Measurements from ENCODE around the gene CCR7.

The CCR7 gene

GRCh38 chr17:40532520-40533253 is 32.6 kb downstream of the CCR7 start:
- DNase-seq = no peak

DNA sequence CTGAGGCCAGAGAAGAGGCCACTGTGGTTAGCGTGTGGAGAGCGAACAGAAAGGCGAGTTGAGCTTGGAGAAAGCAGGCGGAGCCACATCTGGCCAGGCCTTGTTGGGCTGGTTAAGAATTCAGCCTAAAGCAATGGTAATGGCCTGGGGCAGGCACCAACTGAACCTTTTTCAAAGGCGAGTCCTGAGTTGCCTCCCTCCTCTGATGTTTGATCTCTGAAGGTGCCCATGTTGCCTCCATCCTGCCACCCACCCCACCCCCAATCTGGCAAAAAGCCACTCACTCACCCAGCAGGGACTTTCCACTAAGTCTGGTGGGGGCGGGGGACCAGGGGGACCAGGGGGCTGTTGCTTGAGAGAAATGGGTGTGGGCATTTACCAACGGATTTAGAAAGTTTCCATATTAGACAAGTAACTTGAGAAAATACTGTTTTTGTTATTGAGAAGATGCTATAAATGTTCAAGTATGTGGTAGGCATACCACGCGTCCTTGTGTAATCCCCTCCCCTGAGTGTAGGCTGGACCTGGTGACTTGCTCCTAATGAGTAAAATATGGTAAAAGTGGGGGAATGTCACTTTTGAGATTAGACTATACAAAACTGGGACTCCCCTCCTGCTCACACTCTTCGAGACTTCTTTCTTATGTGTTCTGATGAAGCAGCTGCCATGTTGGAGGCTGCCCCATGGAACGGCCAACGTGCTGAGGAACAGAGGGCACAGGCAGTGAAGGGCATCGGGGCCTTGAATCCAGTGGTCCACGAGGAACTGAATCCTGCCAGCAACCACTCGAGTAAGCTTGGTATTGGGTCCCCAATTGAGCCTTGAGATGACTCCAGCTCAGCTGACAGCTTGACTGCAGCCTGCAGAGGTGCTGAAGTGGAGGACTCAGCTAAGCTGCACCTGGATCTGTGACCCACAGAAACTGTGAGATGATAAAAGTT is 34.0 kb downstream of the CCR7 start:
- no peak for DNase-seq

GRCh38 chr17:40530531-40530994 is 34.7 kb downstream of the CCR7 start:
- no peak for DNase-seq

DNA sequence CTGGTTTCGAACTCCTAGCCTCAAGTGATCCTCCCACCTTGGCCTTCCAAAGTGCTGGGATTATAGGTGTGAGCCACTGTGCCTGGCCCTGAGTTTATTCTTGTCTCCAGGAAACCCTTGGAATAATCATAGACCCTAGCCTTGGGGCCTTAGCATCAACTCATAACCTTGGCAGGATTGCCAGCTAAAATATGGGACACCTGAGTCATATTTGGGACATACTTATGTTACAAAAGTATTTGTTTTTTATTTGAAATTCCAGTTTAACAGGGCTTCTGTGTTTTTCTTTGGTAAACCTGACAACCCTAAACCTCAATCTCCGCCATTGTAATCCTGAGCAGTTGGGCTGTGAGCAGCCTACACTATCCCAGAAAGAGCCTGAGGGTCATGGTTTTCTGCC is 35.3 kb downstream of the CCR7 start:
- no peak for DNase-seq

DNA sequence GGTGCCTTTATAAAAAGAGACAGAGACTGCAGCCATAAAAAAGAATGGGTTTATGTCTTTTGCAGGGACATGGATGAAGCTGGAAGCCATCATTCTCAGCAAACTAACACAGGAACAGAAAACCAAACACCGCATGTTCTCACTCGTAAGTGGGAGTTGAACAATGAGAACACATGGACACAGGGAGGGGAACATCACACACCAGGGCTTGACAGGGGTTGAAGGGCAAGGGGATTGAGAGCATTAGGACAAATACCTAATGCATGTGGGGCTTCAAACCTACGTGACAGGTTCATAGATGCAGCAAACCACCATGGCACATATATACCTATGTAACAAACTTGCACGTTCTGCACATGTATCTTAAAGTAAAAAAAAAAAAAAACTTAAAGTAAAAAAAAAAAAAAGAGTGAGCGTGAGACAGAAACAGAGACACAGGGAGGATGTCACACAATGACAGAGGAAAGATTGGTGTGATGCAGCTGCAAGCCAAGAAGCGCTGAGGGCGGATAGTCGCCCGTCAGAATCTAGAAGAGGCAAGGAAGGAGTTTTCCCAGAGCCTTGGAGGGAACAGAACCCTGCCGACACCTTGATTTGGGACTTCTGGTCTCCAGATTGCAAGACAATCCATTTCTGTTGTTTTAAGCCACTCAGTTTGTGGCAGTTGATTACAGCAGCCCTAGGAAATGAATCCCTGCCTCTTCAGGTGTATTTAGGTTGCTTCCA is 36.4 kb downstream of the CCR7 start:
- DNase-seq = no peak

DNA sequence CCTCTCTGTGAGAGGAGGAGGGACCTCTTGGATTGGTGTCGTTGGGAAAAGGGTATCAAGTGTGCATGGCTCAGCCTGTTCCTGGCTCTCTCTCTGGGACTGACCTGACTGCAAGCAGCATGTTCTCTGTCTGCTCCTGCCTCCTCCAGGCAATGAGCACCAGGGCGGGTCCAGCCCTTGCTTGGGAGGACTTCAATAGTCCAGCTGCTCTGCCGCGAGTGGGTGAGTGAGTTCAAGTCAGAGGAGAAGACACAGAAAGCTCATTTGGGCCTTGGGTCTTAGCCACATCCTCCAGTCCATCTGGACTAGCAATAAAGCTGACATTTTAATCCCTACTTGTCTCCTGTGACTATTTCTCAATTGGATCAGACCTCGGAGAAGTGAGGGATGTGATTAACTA is 38.6 kb downstream of the CCR7 start:
- DNase-seq = no peak

GRCh38 chr17:40525294-40525693 is 40.0 kb downstream of the CCR7 start:
- DNase-seq = no peak

- DNase-seq = no peak
Observed at GRCh38 chr17:40524243-40524965, 40.9 kb downstream of the CCR7 start.

- no peak for DNase-seq
Observed at GRCh38 chr17:40522961-40523310, 42.3 kb downstream of the CCR7 start.

DNA sequence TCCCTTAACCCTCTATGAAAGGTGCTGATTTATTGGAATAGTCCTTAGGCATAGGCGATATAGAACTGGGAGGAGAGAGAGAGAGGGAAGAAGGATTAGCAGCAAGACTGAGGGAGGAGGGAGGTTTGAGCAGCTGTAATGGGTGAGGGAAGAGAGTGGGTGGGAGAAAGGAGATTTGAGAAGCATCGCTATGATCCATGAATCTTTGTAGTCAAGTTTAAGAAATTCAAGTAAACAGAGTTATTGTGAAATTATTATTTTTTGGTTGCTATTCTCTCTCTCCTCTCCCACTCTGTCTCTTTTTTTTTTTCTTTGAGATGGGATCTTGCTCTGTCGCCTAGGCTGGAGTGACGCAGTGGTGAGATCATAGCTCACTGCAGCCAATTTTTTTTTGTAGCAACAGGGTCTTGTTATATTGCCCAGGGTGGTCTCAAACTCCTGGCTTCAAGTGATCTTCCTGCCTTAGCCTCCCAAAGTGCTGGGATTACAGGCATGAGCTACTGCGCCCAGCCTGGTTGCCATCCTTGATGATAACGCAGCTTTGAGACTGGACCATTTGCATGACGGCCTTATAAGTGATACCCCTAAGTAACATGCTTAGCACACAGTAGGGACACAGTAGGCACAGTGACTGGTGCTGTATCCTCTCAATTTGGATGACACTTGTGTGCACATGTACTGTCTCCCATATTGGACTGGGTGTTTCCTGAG is 42.9 kb downstream of the CCR7 start:
- DNase-seq = no peak

DNA sequence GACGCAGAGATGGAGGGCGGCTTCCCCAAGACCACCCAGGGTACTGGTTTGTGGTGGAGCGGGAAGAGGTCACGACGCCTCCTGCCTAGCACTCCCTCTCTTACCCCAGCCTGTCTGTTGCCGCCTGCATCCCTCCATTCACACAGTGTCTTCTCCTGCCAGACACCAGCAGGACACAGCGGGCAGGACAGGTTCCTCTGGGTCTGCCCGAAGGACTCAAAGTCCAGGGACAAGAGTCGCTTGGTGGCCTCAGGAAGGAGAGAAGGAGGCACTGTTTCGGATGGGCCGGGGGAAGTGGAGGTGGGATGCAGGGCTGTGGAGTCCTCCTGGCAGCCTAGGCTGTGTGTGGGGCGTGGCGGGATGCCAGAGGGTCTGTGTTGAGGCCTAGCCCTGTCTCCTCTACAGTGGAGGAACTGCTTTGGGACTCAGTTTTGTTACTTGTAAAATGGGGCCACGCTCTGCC is 44.2 kb downstream of the CCR7 start:
- no peak for DNase-seq

- DNase-seq = no peak
Observed at GRCh38 chr17:40519089-40519775, 46.0 kb downstream of the CCR7 start.

DNA sequence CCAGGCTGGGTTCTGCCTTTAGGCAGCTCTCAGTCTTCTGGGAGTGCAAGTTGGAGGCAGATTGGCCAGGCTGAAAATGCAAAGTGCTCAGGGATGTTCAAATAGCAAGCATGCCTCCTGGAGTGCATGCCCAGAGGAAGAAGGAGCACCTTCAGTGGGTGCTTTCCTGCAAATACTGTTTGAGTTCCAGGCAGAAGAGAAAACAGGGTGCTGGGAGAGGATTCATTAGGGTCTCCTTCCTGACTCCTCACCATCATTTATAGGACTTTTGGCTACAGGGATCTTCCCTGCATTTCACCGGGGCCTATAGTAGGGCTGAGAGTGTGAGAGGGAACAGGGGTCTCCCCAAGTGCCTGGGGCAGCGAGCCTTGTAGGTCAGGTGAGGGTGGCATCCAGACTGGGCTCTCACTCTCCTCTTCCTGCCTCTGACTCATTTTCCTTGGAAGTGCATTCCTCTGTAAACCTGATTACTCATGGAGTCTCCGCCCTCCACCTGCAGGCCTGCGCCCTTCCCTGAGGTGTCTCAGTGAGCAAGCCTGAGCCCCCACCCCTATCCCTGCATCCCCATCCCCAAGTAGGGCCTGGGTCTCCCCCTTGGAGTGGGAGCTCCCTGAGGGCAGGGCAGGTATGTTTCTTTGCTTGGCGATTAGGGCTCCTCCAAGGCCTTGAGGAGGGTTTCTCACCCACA is 46.7 kb downstream of the CCR7 start:
- no peak for DNase-seq

- no peak for DNase-seq
Observed at GRCh38 chr17:40517981-40518380, 47.3 kb downstream of the CCR7 start.

- no peak for DNase-seq
Observed at GRCh38 chr17:40517286-40517662, 48.0 kb downstream of the CCR7 start.

DNA sequence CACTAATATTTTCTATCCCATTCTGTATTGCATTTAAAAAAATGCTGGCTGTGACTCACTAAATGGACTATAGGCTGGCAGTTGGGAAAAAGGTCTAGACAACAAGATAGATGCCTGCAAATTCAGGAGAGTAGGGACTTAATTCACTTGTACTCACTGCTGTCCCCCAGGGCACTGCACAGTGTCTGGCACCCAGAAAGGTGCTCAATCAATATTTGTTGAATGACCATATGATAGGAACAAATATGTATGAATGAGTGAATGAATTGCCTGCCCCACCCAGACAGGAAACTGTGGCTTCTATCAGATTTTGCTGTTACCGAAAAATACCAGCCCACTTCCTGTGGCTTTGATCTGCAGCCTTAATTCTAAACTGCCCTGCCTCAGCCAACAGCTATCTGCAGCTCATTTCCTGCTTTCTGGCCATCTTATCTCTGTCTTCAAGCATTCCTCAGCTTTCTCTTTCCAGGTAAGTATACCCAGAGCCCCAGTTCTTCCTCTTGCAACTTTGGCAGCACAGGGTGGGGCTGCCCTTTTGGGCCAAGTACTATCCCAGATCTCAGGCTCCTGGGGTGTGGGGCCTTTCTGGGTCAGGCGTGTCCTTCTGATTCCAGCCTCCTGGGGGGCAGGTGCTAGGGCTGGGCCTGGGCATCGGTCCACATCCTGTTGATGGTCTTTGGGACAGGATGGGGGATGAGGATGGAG is 48.5 kb downstream of the CCR7 start:
- peak; percentile 47 for DNase-seq

GRCh38 chr17:40515491-40516041 is 49.7 kb downstream of the CCR7 start:
- no peak for DNase-seq

DNA sequence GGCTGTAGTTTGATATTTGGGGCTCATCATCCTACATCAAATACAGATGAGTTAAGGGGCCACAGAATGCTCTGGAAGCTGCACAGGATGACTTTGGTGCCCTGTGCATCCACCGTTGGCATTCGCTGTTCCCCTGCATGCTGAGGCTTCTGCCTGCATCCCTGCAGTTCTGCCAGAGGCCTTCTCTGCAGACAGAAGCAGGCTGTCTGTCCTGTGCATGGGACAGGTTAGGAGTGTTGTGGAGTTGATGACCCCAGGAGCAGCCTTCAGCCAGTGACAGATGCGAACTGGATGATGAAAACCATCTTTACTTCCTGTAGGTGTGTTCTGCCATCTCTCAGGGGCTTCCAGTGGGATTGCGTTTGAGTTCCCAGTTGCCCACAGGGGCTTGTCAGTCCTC is 50.3 kb downstream of the CCR7 start:
- DNase-seq = no peak

DNA sequence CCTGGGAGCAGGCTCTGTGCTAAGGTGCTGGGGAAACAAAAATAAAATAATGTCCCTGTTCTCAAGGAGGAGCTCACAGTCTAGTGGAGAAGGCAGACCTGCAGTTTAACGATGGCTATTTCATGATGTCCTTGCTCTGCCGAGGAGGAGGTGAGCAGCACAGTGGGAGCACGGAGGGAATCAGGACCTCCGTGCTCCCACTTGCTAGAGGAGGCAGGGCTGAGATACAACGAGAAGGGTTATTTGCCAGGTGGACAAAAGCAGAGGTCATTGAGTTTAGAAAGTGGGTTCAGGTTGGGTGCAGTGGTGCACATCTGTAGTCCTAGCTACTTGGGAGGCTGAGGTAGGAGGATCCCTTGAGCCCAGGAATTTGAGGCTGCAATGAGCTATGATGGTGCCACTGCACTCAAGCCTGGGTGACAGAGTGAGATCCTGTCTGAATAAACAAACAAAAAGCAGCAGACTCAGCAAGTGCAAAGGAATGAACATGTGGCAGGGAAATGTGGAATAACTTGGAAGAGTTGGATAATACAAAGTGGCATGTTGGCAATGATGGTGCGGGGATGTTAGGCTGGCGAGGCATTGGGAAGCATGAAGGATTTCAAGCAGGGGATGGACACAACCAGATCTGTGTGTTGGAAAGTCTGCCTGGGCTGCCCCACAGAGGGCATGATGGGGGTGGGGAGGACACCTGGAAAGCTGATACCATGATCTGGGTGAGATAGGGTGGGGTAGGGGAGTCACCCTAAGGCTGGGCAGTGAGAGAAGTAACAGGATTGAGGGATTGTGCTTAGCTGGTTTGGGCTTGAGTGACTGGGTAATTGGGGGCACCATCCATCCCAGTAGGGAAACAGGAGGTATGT is 51.0 kb downstream of the CCR7 start:
- DNase-seq = no peak
